ENCODE results near the gene SGCE.

SGCE gene

GRCh38 chr7:94578614-94579013 lies 77.3 kb downstream of the SGCE start:
- TF ChIP-seq TAF1 (IDR thresholded peaks at IDR 0.05; ENCODE audit: borderline replicate concordance, insufficient read depth, low read length): no peak
- TF ChIP-seq SIN3A (IDR thresholded peaks at IDR 0.05; ENCODE audit: borderline replicate concordance, insufficient read depth, low read length): no peak
- TF ChIP-seq FOXP2 (optimal IDR thresholded peaks at IDR 0.05; ENCODE audit: borderline replicate concordance, extremely low read depth, extremely low read length, insufficient read depth): no peak
- no peak for TF ChIP-seq POLR2AphosphoS5 (IDR thresholded peaks at IDR 0.05; ENCODE audit: low read depth, low read length)
- no peak for TF ChIP-seq REST (IDR thresholded peaks at IDR 0.05; ENCODE audit: insufficient read depth in 1 of 2, low read depth in 2 of 2, low read length in 2 of 2)

GRCh38 chr7:94577357-94577756 lies 78.6 kb downstream of the SGCE start:
- TF ChIP-seq FOXP2 (optimal IDR thresholded peaks at IDR 0.05; ENCODE audit: borderline replicate concordance, extremely low read depth, extremely low read length, insufficient read depth) (no peak), REST (IDR thresholded peaks at IDR 0.05; ENCODE audit: insufficient read depth in 1 of 2, low read depth in 2 of 2, low read length in 2 of 2) (no peak), POLR2AphosphoS5 (IDR thresholded peaks at IDR 0.05; ENCODE audit: low read depth, low read length) (no peak), TAF1 (IDR thresholded peaks at IDR 0.05; ENCODE audit: borderline replicate concordance, insufficient read depth, low read length) (no peak), SIN3A (IDR thresholded peaks at IDR 0.05; ENCODE audit: borderline replicate concordance, insufficient read depth, low read length) (no peak)

DNA sequence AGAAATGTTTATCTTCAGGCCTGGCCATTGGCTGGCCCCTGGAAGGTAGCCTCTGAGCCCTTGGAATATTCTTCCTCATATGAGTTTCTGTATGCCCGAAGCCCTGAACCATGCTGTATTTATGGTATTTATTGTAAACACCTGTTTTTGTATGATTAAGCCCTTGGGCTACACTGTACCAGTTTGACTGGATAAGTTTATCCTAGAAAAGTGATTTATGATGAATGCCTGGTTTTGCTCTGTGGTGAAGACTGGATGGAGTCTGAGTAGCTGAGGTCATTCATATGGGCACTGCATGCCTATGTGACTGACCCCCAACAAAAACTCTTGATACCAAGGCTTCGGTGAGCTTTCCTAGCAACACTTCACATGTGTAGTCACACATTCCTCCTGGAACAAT lies 79.6 kb downstream of the SGCE start:
- TF ChIP-seq REST (IDR thresholded peaks at IDR 0.05; ENCODE audit: insufficient read depth in 1 of 2, low read depth in 2 of 2, low read length in 2 of 2): no peak
- TF ChIP-seq POLR2AphosphoS5 (IDR thresholded peaks at IDR 0.05; ENCODE audit: low read depth, low read length): no peak
- no peak for TF ChIP-seq SIN3A (IDR thresholded peaks at IDR 0.05; ENCODE audit: borderline replicate concordance, insufficient read depth, low read length)
- TF ChIP-seq FOXP2 (optimal IDR thresholded peaks at IDR 0.05; ENCODE audit: borderline replicate concordance, extremely low read depth, extremely low read length, insufficient read depth): no peak
- TF ChIP-seq TAF1 (IDR thresholded peaks at IDR 0.05; ENCODE audit: borderline replicate concordance, insufficient read depth, low read length): no peak

DNA sequence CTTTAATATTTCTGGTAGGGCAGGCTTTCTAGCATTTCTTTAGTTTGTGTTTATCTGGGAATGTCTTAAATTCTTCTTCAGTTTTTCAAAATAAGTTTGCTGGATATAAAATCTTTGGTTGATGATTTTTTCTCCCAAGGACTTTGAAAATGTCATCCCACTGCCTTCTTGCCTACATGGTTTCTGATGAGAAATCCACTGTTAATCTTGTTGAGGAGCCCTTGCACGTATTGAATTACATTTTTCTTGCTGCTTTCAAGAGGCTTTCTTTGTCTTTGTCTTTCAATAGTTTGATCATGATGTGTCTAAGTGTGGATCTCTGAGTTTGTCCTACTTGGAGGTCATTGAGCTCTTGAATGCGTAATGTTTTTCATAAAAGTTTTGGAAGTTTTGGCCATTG lies 80.3 kb downstream of the SGCE start:
- no peak for TF ChIP-seq FOXP2 (optimal IDR thresholded peaks at IDR 0.05; ENCODE audit: borderline replicate concordance, extremely low read depth, extremely low read length, insufficient read depth)
- no peak for TF ChIP-seq POLR2AphosphoS5 (IDR thresholded peaks at IDR 0.05; ENCODE audit: low read depth, low read length)
- no peak for TF ChIP-seq REST (IDR thresholded peaks at IDR 0.05; ENCODE audit: insufficient read depth in 1 of 2, low read depth in 2 of 2, low read length in 2 of 2)
- TF ChIP-seq SIN3A (IDR thresholded peaks at IDR 0.05; ENCODE audit: borderline replicate concordance, insufficient read depth, low read length): no peak
- no peak for TF ChIP-seq TAF1 (IDR thresholded peaks at IDR 0.05; ENCODE audit: borderline replicate concordance, insufficient read depth, low read length)

- TF ChIP-seq FOXP2 (optimal IDR thresholded peaks at IDR 0.05; ENCODE audit: borderline replicate concordance, extremely low read depth, extremely low read length, insufficient read depth) (no peak), TAF1 (IDR thresholded peaks at IDR 0.05; ENCODE audit: borderline replicate concordance, insufficient read depth, low read length) (no peak), REST (IDR thresholded peaks at IDR 0.05; ENCODE audit: insufficient read depth in 1 of 2, low read depth in 2 of 2, low read length in 2 of 2) (no peak), SIN3A (IDR thresholded peaks at IDR 0.05; ENCODE audit: borderline replicate concordance, insufficient read depth, low read length) (no peak), POLR2AphosphoS5 (IDR thresholded peaks at IDR 0.05; ENCODE audit: low read depth, low read length) (no peak)
These were observed 84.1 kb downstream of the SGCE start for GRCh38 chr7:94571816-94572215.
